GM11168 (cell line): ENCODE results near the gene TAOK3.
"Not testable (repeated sequence)": the region's sequence is repeated elsewhere in the genome, so short reads cannot be mapped to it uniquely, and the experiment has no call there.

Experiments used
- in situ Hi-C: fragments of 300-500 bp; cut with MboI; formaldehyde crosslinking; loops from one replicate; pipeline ENCODE4 v1.12.0; 2022; ENCODE audit warnings: low sequenced_read_pairs; ENCODE audit not compliant: unreplicated experiment

The TAOK3 gene

DNA sequence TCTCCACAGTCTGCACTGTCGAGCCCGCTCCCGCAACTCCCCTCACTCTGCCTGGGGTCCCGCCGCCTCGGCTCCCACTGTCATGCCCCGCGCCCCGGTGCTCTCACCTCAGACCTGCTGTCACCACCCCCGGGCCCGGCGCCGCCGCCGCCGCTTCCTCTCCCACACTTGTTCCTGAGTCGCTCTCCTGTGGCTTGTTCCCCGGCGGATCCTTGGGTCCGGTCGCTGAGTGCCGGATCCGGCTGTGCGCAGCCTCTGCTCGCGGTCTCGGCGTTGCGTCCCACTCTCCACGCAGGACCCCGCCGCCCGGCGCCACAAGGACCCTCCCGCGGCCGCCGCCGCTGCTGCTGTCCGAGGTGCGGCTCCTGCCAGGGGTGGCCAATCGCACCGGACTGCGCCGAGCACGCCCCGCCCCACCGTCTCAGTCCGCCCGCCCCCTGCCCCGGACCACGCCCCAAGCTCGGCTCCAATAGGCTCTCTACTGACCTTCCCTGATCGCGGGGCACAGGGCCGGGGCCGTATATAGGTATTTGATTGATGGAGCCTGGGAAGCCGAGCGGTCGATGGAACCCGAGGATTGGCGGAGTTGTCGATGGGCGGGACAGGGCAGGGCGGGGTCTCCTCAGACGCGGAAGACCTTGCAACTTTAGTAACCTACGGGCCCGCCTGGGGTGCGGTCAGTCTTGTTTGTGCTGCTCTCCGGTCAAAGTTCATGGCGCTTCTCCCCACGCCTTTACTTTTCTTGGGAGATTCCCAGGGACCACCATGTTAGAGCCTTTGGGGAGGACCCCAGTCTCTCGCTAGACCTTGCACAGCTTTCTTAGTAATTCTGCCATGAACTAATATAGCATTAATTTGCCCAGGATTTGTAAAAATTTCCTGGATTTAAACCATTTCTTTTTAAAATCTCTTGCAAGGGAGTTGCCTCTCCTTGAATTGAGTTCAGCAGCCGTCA, at the start of gene TAOK3:
TSS of gene TAOK3 (minus strand) at position 367 of the 955 bp plus-strand sequence. CDS start 117,340 bp downstream, outside the sequence.
- in situ Hi-C loops = loop anchor here (5.0 kb wide), 1 partner anchor 196 kb away; no protein-coding TSS in a partner anchor

DNA sequence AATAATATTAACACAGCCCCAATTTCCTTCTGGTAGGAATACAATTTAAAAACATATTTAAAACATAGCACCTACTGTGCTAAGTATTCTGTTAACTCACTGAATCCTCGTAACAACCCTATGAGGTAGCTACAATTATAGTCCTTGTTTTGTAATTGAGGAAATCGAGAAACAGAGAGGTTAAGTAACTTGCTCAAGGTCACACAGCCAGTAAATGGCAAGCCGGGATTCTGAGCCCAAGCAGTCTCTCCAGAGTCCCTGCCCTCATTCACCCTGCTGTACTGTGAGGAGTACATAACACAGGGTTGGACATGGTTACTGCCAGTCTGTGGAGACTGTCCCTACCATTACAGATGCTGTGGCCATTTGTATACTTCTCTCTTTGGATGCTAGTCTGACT, 48.0 kb upstream of the TAOK3 start:
- in situ Hi-C loops = no loop called here

DNA sequence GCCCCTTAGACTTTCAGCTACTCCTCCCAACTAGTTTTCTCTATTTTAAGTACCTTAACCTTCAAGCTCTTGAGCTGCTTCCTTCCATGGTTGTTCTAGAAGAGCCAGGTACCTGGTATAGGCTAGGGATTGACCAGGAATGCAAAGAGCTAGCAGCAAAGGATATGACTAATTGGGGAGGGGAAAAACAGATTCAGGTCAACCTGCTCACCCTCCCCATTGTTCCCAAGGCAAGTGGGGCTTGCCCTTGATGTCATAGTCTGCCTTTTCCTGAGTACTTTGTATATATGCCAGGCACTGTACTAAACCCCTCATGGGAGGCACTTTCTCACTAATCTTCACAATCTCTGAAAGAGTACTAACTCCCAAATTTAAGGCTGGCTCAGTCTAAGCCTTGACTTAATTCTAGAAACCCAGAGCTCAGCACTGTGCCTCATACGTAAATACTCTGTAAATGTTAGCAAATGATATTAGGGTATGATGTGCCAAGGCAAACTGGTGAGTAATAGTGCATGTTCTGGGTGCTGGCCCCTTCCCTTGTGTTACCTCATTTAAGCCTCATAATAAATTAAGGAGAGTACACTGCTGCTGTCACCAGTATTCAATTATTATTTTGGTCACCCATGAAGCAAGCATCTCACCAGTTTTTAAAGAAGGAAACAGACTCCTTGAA, 45.8 kb upstream of the TAOK3 start:
- in situ Hi-C loops = no loop called here

DNA sequence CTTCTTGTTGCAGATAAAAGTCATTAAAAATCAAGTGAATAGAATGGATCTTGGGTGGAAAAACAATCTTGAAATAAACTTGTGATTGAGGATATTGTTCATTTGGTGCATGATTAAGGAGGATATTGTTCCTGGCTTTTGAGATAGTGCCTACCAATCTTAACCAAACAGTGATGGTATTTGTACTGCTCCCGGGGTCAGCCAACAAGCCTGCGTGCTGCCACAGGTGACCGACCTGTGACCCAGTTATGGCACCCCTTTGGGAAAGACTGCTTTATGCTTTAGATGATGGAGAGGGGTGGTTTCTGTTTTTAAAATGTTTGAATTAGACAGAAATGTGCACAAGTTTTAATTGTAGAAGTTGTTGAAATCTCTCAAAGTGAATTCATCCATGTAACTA, 45.2 kb upstream of the TAOK3 start:
- in situ Hi-C loops = no loop called here

DNA sequence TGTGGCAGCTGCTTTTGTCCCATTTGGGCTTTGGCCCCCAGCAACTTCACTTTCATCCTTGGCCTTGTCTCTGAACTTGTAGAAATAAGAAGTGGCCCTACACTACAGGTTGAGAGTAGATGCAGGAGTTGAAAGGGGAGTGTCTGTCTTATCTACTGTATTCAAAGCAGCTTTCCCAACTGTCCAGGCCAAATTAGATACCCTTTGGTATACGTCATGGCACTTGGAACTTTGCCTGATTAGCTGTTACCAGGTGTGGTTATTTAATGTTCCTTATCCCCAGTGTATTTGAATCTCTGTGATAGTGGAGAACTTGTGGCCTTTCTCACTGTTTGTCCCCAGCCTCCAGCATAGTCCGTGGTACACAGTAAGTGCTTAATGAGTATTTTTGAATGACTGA, 37.1 kb upstream of the TAOK3 start:
- in situ Hi-C loops = no loop called here

DNA sequence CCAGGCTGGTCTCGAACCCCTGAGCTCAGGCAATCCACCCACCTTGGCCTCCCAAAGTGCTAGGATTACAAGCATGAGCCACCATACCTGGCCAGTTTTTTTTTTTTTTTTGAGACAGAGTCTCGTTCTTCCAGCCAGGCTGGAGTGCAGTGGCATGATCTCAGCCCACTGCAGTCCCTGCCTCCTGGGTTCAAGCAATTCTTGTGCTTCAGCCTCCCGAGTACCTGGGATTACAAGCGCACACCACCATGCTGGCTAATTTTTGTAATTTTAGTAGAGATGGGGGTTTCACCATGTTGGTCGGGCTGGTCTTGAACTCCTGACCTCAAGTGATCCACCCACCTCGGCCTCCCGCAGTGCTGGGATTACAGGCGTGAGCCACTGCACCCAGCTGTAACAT, 35.5 kb upstream of the TAOK3 start:
- in situ Hi-C loops = not testable (repeated sequence)

DNA sequence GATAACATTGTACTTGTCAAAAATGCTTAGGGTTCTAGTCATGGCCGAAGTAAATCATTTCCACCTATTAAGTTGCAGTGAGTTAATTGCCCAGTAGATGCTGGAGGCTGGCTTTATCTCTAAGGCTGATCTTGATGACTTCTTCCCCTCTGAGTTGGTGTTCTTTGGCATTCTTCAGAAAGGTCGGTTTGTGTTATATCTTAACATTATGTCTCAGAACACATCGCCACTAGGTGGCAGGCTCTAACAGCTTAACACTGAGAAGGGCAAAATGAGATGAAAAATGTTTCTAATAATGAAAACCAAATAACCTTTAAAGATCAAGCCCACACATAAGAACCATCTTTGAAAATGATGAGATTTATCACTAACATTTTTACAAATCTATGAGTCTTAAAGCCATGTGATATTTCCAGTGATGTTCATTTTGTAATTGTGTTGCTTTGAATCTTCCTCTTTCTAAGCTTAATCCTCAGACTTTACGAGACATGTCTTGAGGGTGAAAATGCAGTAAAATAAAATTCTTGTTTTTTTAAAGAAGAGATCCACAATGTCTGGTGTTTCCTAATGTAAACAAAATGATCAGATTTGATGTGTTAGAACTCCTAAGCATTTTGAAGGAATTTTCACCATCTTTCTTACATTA, 32.3 kb upstream of the TAOK3 start:
- in situ Hi-C loops = no loop called here

DNA sequence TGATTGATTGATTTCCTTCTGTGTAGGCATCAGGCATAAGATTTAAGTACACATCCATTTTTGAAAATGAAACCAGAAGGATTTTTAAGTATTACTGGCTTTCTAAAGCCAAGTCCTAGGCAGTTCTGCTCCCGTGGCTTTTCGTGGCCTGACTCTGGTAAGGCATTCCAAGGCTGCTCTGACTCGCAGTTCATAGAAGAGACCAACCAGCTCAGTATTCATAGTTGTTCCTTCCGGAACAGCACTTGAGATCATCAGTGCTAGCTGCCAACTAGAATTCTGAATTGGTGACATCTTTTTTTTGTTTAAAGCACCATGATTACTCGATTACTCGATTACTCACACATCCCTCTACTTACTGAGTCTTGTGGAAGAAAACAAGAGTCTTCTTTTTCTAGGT, 29.5 kb upstream of the TAOK3 start:
- in situ Hi-C loops = no loop called here

DNA sequence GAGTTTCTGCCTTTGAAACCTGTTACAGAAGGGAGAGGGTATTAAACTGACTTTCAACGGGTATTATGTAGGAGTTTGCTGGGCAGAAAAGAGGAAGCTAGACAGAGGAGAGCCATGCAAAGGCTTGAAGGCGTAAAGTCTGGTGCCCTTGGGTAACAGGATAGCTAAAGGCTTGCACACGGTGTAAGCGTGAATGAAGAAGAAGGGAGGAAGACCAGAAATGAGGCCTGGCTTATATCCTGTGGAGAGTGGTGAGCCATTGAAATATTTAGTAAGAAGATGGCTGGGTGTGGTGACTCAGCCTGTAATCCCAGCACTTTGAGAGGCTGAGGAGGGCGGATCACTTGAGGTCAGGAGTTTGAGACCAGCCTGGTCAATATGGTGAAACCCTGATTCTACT, 26.2 kb upstream of the TAOK3 start:
- in situ Hi-C loops = loop anchor here (25.0 kb wide), 1 partner anchor 512 kb away; no protein-coding TSS in a partner anchor

DNA sequence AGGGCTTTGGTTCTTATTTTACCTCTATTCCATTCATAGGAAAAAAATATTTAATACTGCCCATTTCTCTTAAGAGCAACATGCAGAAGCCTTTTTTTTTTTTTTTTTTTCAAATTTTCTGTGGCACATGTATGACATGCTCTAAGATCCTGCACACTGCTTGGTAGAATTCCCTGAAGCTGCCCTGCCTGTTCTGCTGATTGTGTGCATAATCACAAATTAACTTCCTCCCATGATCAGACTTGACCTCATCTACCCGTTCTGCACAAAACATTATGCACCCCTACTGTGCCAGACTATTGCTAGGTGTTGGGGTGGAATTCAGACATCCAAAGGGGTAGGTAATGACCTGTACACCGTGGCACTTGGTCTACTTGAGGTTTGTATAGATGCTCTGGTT, 25.8 kb upstream of the TAOK3 start:
- in situ Hi-C loops = loop anchor here (25.0 kb wide), 1 partner anchor 511 kb away; no protein-coding TSS in a partner anchor

DNA sequence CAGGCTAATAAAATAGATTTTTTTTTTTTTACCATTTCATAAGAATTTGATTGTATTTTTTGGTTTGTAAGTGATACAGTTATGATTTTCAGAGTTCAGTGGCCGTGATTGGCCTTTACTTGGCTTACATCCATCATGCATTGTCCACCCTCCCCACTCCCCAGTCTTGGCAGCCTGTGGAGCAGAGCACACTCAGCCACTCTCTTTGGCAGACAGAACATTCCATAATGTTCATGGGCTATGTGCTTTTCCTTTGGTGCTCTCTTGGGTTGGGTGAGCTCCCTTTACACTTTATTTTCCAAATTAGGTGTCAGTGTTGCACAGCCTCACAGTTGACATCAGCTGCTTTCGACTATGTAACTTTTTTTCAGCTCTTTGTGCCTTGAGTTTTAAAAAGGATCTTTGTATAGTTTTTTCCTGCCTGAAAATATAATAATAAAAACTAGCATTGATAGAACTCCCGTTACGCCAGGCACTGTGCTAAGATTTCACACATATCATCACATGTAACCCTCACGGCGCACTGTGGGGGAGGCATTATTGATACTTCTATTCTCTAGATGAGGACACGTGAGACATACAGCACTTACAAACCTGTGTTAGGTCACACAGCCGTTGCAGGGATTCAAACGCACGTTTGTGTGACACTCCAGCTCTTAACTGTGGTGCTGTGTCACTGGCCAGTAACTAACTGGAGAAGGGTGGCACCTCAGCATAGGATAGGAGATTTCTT, 25.2 kb upstream of the TAOK3 start:
- in situ Hi-C loops = loop anchor here (25.0 kb wide), 1 partner anchor 511 kb away; no protein-coding TSS in a partner anchor

DNA sequence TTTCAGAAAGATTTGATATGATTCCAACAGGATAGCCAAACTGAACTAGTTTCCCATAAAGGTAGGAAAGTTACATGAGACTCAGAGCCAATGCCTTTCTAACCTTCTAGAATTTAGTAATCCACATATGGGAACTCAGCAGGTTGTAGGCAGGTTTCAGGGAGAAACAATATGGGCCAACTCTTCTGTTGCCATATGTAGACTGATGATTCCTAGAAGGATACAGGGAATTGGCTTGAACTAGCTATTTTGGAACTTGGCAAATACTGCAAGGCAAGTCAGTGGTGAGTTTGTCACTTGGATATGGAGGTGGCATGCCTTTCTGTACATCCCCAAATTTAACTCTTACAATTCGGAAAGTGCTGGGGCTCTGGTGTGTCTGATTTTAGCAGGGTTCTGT, 19.1 kb upstream of the TAOK3 start:
- in situ Hi-C loops = loop anchor here (25.0 kb wide), 1 partner anchor 505 kb away; no protein-coding TSS in a partner anchor

DNA sequence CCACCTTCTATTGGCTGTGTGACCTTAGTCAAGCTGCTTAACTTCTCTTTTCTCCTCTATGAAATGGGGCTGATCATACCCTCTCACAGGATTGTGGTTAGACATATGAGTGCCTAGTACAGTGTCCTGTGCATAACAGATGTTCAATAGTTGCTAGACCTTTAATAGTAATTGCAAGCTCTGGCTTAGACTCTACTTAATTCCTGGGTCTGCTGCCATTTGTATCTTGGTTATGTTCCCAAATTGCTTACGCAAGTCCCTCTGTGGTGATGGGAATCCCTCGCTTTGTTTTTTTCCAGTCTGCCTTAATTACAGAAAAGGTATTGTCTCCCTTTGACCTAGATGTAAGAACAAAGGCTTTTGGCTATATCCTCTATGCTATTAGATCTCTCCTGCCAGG, 18.7 kb upstream of the TAOK3 start:
- in situ Hi-C loops = loop anchor here (25.0 kb wide), 1 partner anchor 504 kb away; no protein-coding TSS in a partner anchor

DNA sequence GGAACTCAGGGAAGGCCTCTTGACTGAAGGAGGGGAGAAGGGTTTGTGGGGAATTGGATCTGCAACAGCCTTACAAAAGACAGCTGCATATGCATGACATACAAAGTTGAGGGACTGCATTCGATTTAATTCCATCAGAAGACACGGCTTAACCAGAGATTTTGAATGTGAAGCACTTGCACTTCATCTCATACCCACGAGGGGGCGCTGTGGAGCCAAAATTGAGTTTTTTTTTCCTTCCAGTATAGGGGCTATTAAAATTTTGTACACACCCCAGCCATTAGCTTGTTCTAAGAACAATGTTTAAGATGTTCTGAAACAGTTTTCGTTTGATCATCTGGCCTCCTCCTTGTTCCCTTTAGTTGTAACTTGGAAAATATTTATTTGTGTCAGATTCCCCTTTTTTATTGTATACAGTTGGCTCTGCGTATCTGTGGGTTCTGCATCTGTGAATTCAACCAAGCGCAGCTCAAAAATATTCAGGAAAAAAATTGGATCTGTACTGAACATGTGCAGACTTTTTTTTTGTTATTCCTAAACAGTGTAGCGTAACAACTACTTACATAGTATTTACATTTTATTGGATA, 5.3 kb upstream of the TAOK3 start:
- in situ Hi-C loops = loop anchor here (25.0 kb wide), 1 partner anchor 491 kb away; no protein-coding TSS in a partner anchor

DNA sequence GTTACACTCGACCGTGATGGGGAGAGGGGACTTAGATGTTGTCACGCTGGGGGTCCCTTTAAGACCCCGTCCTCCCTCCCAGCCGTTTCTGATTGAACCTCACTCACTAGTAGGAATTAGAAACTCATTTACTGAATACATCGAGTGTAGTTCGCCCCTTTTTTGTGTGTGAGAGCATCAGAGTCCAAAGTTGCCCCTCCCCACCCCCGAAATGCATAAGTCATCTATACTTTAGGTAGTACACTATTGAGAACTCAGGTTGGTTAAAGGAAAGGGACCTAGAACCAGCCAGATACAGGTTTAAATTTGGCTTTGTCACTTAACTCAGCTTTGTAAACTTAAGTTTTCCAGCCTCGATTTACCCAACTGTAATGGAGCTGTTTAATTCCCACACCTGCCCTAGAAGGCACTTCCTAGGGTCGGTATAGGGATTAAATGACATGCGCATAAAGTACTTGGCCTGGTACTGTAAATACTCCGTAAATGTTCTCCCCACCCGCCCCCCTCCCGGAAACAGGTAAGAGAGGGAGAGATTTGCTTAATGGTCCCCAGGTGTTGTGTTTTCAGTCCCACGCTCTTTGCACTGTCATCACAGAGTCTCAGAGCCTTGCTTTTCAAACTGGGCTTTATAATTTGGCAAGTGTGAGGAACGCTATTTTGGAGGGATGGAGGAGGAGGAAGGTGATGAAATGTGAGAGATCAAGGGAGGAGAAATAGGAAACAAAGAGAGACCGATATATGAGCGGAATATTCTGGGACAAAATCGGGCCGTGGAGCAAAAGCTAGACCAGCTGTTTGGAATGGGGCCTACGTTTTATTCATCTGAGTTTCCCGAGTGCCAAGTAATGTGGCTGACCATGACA, 4.5 kb upstream of the TAOK3 start:
- in situ Hi-C loops = loop anchor here (25.0 kb wide), 1 partner anchor 490 kb away; no protein-coding TSS in a partner anchor

DNA sequence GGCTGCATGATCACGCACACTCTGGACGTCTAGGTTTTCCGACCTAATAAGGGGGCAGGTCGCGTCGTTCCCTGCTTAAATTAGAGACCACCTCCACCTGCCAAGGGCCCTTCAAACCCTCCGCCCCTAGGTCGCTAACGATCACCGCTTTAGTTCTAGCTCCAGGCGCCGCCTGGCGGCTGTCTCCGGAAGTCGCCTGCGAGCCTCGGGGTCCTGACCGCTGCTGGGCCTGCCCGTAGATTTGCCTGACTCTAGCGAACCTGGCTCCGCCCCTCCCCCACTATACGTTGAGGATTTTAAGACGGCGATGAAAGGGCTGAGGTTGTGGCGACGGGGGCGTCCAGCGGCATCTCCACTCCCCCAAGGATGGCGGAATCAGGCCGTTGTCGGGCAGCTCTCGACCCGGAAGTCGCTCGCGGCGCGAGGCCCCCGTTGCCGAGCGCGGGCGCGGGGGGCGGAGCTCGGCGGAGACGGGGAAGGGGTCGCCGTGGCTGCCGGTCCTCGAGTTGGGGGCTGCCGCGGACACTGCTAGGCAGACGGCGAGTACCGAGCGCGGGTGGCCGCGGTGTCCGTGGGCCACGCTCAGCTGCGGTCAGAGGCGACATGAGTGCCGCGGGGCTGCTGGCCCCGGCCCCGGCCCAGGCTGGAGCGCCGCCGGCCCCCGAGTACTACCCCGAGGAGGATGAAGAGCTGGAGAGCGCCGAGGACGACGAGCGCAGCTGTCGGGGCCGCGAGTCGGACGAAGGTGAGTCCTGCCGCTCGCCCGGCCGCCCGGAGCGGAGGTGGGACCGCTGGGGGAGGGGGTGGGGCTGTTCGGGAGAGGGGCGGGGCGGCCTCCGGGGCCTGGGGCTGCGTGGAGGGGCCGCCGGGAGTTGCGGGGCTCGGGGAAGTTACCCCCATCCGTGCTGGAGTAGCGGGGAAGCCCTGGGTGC, 3.6 kb upstream of the TAOK3 start, which contains the start of gene SUDS3:
TSS of gene SUDS3 (plus strand) at position 467 of the 932 bp plus-strand sequence. CDS start at position 604, 137 bp downstream.
- in situ Hi-C loops = loop anchor here (25.0 kb wide), 1 partner anchor 489 kb away; no protein-coding TSS in a partner anchor

DNA sequence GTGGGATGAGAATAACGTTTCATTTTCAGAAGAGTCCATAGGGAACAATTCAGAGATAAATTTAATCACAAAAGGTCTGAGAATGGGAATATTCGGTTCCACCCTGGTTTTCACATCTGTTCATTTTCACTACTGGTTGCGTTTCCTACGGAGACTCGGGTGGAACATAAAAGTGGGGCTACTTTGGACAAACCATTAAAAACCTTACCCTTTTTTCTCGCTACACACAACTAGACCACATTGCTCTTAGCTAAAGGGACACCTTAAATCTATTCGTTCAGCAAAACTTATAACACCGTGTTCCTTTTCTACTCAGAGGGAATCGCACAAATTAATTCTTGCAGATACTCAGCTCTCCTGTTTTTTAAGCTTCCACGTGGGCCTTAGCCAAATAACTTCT, 2.6 kb upstream of the TAOK3 start:
- in situ Hi-C loops = loop anchor here (25.0 kb wide), 1 partner anchor 488 kb away; no protein-coding TSS in a partner anchor
